ENCODE results near the gene MICALL2.

Gene MICALL2

DNA sequence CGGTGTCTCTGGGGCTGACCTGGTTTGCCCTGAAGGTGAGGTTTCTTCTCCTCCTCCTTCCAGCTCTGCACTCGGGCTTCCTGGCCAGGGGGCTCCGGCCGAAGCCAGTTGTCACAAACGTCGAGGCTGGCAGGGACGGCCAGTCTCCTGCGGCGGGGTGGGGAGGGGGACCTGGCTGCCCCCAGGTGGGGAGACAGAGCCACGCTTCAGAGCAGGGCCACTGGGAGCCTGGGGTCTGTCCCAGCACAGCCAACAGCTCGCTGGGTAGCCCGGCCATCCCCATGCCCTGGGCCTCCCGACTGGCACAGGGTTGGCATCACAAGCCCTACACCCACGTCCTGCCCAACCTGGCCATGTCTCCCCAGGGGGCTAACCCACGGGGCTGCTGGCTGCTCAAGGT lies 20.4 kb downstream of the MICALL2 start:
- H2AFZ ChIP-seq (ENCODE audit: low read length) = no peak overlapping the region
- H3K36me3 ChIP-seq (ENCODE audit: insufficient read depth, low read length) = no peaks in the 10 kb centered on the region
- H3K9me2 ChIP-seq (replicated peaks; ENCODE audit: low read depth, low read length) = no peaks in the 10 kb centered on the region
- TF ChIP-seq, protein P1, sequence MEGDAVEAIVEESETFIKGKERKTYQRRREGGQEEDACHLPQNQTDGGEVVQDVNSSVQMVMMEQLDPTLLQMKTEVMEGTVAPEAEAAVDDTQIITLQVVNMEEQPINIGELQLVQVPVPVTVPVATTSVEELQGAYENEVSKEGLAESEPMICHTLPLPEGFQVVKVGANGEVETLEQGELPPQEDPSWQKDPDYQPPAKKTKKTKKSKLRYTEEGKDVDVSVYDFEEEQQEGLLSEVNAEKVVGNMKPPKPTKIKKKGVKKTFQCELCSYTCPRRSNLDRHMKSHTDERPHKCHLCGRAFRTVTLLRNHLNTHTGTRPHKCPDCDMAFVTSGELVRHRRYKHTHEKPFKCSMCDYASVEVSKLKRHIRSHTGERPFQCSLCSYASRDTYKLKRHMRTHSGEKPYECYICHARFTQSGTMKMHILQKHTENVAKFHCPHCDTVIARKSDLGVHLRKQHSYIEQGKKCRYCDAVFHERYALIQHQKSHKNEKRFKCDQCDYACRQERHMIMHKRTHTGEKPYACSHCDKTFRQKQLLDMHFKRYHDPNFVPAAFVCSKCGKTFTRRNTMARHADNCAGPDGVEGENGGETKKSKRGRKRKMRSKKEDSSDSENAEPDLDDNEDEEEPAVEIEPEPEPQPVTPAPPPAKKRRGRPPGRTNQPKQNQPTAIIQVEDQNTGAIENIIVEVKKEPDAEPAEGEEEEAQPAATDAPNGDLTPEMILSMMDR (conservative IDR thresholded peaks at IDR 0.05; ENCODE audit: low read length) = no peak
- no peak for TF ChIP-seq EZH2phosphoT487 (IDR thresholded peaks at IDR 0.05; ENCODE audit: borderline replicate concordance)
- no peak overlapping the region for H3K4me3 ChIP-seq (ENCODE audit: low read length, poor library complexity, severe bottlenecking)
- H3K27me3 ChIP-seq (ENCODE audit: insufficient read depth, low read length, poor library complexity, severe bottlenecking) = no peaks in the 10 kb centered on the region
- no peaks in the 10 kb centered on the region for H3K79me2 ChIP-seq (ENCODE audit: insufficient read depth, low read length)
- no peak overlapping the region for H3K9ac ChIP-seq (ENCODE audit: low read depth, low read length, poor library complexity, severe bottlenecking)
- H3K4me2 ChIP-seq (ENCODE audit: low read depth, low read length, poor library complexity, severe bottlenecking) = no peak overlapping the region
- H4K20me1 ChIP-seq (ENCODE audit: insufficient read depth, low read length, poor library complexity, severe bottlenecking) = no peaks in the 10 kb centered on the region
- H3F3A ChIP-seq (ENCODE audit: low read depth) = no peaks in the 10 kb centered on the region
- no peaks in the 10 kb centered on the region for H3K4me1 ChIP-seq (ENCODE audit: insufficient read depth, low read length, poor library complexity, severe bottlenecking)
- H3K9me3 ChIP-seq (ENCODE audit: insufficient read depth, low read depth, low read length) = no peaks in the 10 kb centered on the region

- H3K79me2 ChIP-seq (ENCODE audit: insufficient read depth, low read length) = no peaks in the 10 kb centered on the region
- TF ChIP-seq, protein P1 (conservative IDR thresholded peaks at IDR 0.05; ENCODE audit: low read length) = no peak
- TF ChIP-seq EZH2phosphoT487 (IDR thresholded peaks at IDR 0.05; ENCODE audit: borderline replicate concordance) = no peak
- H4K20me1 ChIP-seq (ENCODE audit: insufficient read depth, low read length, poor library complexity, severe bottlenecking) = no peaks in the 10 kb centered on the region
- H3K9me3 ChIP-seq (ENCODE audit: insufficient read depth, low read depth, low read length) = no peaks in the 10 kb centered on the region
- H3F3A ChIP-seq (ENCODE audit: low read depth) = no peaks in the 10 kb centered on the region
- no peak overlapping the region for H3K4me3 ChIP-seq (ENCODE audit: low read length, poor library complexity, severe bottlenecking)
- H2AFZ ChIP-seq (ENCODE audit: low read length) = no peak overlapping the region
- no peaks in the 10 kb centered on the region for H3K27me3 ChIP-seq (ENCODE audit: insufficient read depth, low read length, poor library complexity, severe bottlenecking)
- H3K9me2 ChIP-seq (replicated peaks; ENCODE audit: low read depth, low read length) = no peaks in the 10 kb centered on the region
- H3K4me1 ChIP-seq (ENCODE audit: insufficient read depth, low read length, poor library complexity, severe bottlenecking) = no peaks in the 10 kb centered on the region
- no peak overlapping the region for H3K4me2 ChIP-seq (ENCODE audit: low read depth, low read length, poor library complexity, severe bottlenecking)
- no peak overlapping the region for H3K9ac ChIP-seq (ENCODE audit: low read depth, low read length, poor library complexity, severe bottlenecking)
- H3K36me3 ChIP-seq (ENCODE audit: insufficient read depth, low read length) = no peaks in the 10 kb centered on the region
Measured at GRCh38 chr7:1438208-1438607, 21.1 kb downstream of the MICALL2 start.

GRCh38 chr7:1437155-1437880 lies 22.0 kb downstream of the MICALL2 start:
- Histone ChIP-seq H3K4me2 (ENCODE audit: low read depth, low read length, poor library complexity, severe bottlenecking) (no peak overlapping the region), H2AFZ (ENCODE audit: low read length) (no peak overlapping the region), H3K27me3 (ENCODE audit: insufficient read depth, low read length, poor library complexity, severe bottlenecking) (no peaks in the 10 kb centered on the region), H4K20me1 (ENCODE audit: insufficient read depth, low read length, poor library complexity, severe bottlenecking) (no peaks in the 10 kb centered on the region), H3K79me2 (ENCODE audit: insufficient read depth, low read length) (no peaks in the 10 kb centered on the region), H3F3A (ENCODE audit: low read depth) (no peaks in the 10 kb centered on the region), H3K9ac (ENCODE audit: low read depth, low read length, poor library complexity, severe bottlenecking) (no peak overlapping the region), H3K9me3 (ENCODE audit: insufficient read depth, low read depth, low read length) (no peaks in the 10 kb centered on the region), H3K9me2 (replicated peaks; ENCODE audit: low read depth, low read length) (no peaks in the 10 kb centered on the region), H3K36me3 (ENCODE audit: insufficient read depth, low read length) (no peaks in the 10 kb centered on the region), H3K4me1 (ENCODE audit: insufficient read depth, low read length, poor library complexity, severe bottlenecking) (no peaks in the 10 kb centered on the region), H3K4me3 (ENCODE audit: low read length, poor library complexity, severe bottlenecking) (no peak overlapping the region)
- TF ChIP-seq EZH2phosphoT487 (IDR thresholded peaks at IDR 0.05; ENCODE audit: borderline replicate concordance) = no peak
- TF ChIP-seq, protein P1 (conservative IDR thresholded peaks at IDR 0.05; ENCODE audit: low read length) = no peak
